Bronchial epithelial cell (primary cell): ENCODE measurements around the gene PCSK1N. TPM values are rescaled to one million over a fixed set of nuclear protein-coding genes. Genes with fewer than 3 reads are reported as not detected.

Source experiments
- DNase-seq: peaks from one replicate; pipeline ENCODE4 v3.0.0-alpha.2; 2010; ENCODE audit warnings: low read depth
- FAIRE-seq: peaks from 2 replicates; lab custom pipeline; 2011; peaks lifted over from hg19 to GRCh38; lab: Jason Lieb, UNC
- H3K27me3 ChIP-seq: 2 replicates; pipeline ENCODE4 v1.5.1; 2011; ENCODE audit warnings: low read length; ENCODE audit not compliant: control insufficient read depth, insufficient read depth
- H3K36me3 ChIP-seq: 2 replicates; pipeline ENCODE4 v1.5.1; 2011; ENCODE audit warnings: low read length; ENCODE audit not compliant: control insufficient read depth, insufficient read depth
- H3K4me3 ChIP-seq: 2 replicates; pipeline ENCODE4 v1.5.1; 2011; ENCODE audit warnings: mild to moderate bottlenecking, low read depth, low read length, control low read depth
- CTCF ChIP-seq: IDR thresholded peaks from 2 replicates; pipeline ENCODE4 v1.5.1; 2011; ENCODE audit warnings: mild to moderate bottlenecking, moderate library complexity, low read length, control low read depth, inconsistent platforms; ENCODE audit not compliant: insufficient read depth, severe bottlenecking
- total RNA-seq: library from RNA; depleted of rRNA; stranded (reverse); fragments of >200 nt; gene quantifications from 2 replicates; pipeline ENCODE4 v1.2.1, GENCODE V29; 2014

Gene PCSK1N
- total RNA-seq, 1 donor from 2014 or later = 0.26 TPM

- Histone ChIP-seq H3K4me3 (no peak overlapping the region), H3K36me3 (no peaks in the 10 kb centered on the region), H3K27me3 (no peaks in the 10 kb centered on the region)
- FAIRE-seq (no peak), DNase-seq (no peak)
- TF ChIP-seq CTCF = no peak
These were observed 41.5 kb downstream of the PCSK1N start for GRCh38 chrX:48793935-48794334.

- no peak for DNase-seq
- no peaks in the 10 kb centered on the region for H3K27me3 ChIP-seq
- TF ChIP-seq CTCF = no peak
These were observed 43.2 kb downstream of the PCSK1N start for GRCh38 chrX:48792219-48792618.

GRCh38 chrX:48791063-48791820 lies 44.2 kb downstream of the PCSK1N start:
- H3K4me3 ChIP-seq = no peak overlapping the region
- no peak for DNase-seq
- FAIRE-seq = peak; percentile 52
- no peaks in the 10 kb centered on the region for H3K27me3 ChIP-seq
- TF ChIP-seq CTCF = no peak
- no peaks in the 10 kb centered on the region for H3K36me3 ChIP-seq

More at GRCh38 chrX:48792219-48792618, 43.2 kb downstream of the PCSK1N start:
- FAIRE-seq = no peak
- Histone ChIP-seq H3K36me3 (no peaks in the 10 kb centered on the region), H3K4me3 (no peak overlapping the region)

- no peak for DNase-seq
- no peak overlapping the region for H3K4me3 ChIP-seq
- FAIRE-seq = no peak
- no peaks in the 10 kb centered on the region for H3K27me3 ChIP-seq
- no peak for TF ChIP-seq CTCF
- no peaks in the 10 kb centered on the region for H3K36me3 ChIP-seq
These were observed 44.9 kb downstream of the PCSK1N start for GRCh38 chrX:48790477-48790876.

- no peak for DNase-seq
- H3K4me3 ChIP-seq = no peak overlapping the region
These were observed 45.8 kb downstream of the PCSK1N start for GRCh38 chrX:48789366-48790220.

More at GRCh38 chrX:48789366-48790220, 45.8 kb downstream of the PCSK1N start:
- no peak for FAIRE-seq
- Histone ChIP-seq H3K36me3 (no peaks in the 10 kb centered on the region), H3K27me3 (no peaks in the 10 kb centered on the region)
- no peak for TF ChIP-seq CTCF
